Hematopoietic multipotent progenitor cell treated with erythropoietin and hydrocortisone succinate and interleukin-3 and kit ligand, for 15 days (in vitro differentiated cells): ENCODE data around the gene EID2.

ENCODE experiments used
- DNase-seq: peaks from one replicate; pipeline ENCODE4 v3.0.0-alpha.2; 2015; ENCODE audit warnings: low spot score

The EID2 gene

GRCh38 chr19:39533003-39533512 is 6.9 kb downstream of the EID2 start:
- no peak for DNase-seq

- peak; percentile 98 for DNase-seq
Measured at GRCh38 chr19:39532233-39533002, 7.5 kb downstream of the EID2 start, which contains the start of gene EID2B. TSS of gene EID2B (minus strand) at chr19:39532852. CDS start at chr19:39532802, 50 bp downstream.

GRCh38 chr19:39531834-39532232 is 8.1 kb downstream of the EID2 start:
- no peak for DNase-seq

GRCh38 chr19:39525205-39525604 is 14.8 kb downstream of the EID2 start:
- DNase-seq: no peak

- DNase-seq: no peak
Measured at GRCh38 chr19:39524495-39524894, 15.5 kb downstream of the EID2 start.

- no peak for DNase-seq
Measured at GRCh38 chr19:39520541-39521484, 19.1 kb downstream of the EID2 start.

- no peak for DNase-seq
Measured at GRCh38 chr19:39518975-39519374, 21.0 kb downstream of the EID2 start.

- DNase-seq: no peak
Measured at GRCh38 chr19:39518458-39518857, 21.5 kb downstream of the EID2 start.

- DNase-seq: no peak
Measured at GRCh38 chr19:39517432-39517831, 22.5 kb downstream of the EID2 start.

- DNase-seq: no peak
Measured at GRCh38 chr19:39516270-39516669, 23.7 kb downstream of the EID2 start.

GRCh38 chr19:39515551-39516191 is 24.3 kb downstream of the EID2 start:
- DNase-seq: no peak

- no peak for DNase-seq
Measured at GRCh38 chr19:39514840-39515550, 25.0 kb downstream of the EID2 start, which contains the start of gene SELENOV. TSS of gene SELENOV (plus strand) at chr19:39515139. CDS start at chr19:39515213, 74 bp downstream.

- no peak for DNase-seq
Measured at GRCh38 chr19:39512988-39513387, 27.0 kb downstream of the EID2 start.

- DNase-seq: no peak
Measured at GRCh38 chr19:39509233-39509632, 30.7 kb downstream of the EID2 start.

- DNase-seq: no peak
Measured at GRCh38 chr19:39508629-39509028, 31.3 kb downstream of the EID2 start.

GRCh38 chr19:39507715-39508364 is 32.1 kb downstream of the EID2 start:
- no peak for DNase-seq

- no peak for DNase-seq
Measured at GRCh38 chr19:39506944-39507714, 32.8 kb downstream of the EID2 start.

- DNase-seq: no peak
Measured at GRCh38 chr19:39506598-39506943, 33.4 kb downstream of the EID2 start.

GRCh38 chr19:39502640-39503417 is 37.1 kb downstream of the EID2 start:
- peak; percentile 78 for DNase-seq
